NB4 (cell line): ENCODE results near the gene RAD51B.

Experiments used
- DNase-seq: peaks from one replicate; pipeline ENCODE4 v3.0.0; 2010; ENCODE audit warnings: low read depth
- H3K4me3 ChIP-seq: one replicate; pipeline ENCODE4 v1.5.1; 2011; ENCODE audit warnings: mild to moderate bottlenecking, low read depth, low read length, moderate library complexity
- MAX ChIP-seq: IDR thresholded peaks from 2 replicates; pipeline ENCODE4 v1.6.1; 2011; ENCODE audit warnings: low read depth, low read length
- MYC ChIP-seq: IDR thresholded peaks from 2 replicates; pipeline ENCODE4 v1.6.1; 2011; ENCODE audit warnings: low read depth, low read length
- POLR2A ChIP-seq: IDR thresholded peaks from 2 replicates; pipeline ENCODE4 v1.6.1; 2011; ENCODE audit warnings: mild to moderate bottlenecking; ENCODE audit not compliant: insufficient read length; ENCODE audit errors: extremely low read depth
- TF ChIP-seq, protein P1 (sequence below): IDR thresholded peaks from one replicate; pipeline ENCODE4 v1.5.1; 2012; ENCODE audit warnings: low read depth, low read length

Gene RAD51B

GRCh38 chr14:67938071-67938470, 118.5 kb downstream of the RAD51B start:
- DNase-seq, result no peak
- TF ChIP-seq MYC (no peak), MAX (no peak), POLR2A (no peak)
- TF ChIP-seq, protein P1, sequence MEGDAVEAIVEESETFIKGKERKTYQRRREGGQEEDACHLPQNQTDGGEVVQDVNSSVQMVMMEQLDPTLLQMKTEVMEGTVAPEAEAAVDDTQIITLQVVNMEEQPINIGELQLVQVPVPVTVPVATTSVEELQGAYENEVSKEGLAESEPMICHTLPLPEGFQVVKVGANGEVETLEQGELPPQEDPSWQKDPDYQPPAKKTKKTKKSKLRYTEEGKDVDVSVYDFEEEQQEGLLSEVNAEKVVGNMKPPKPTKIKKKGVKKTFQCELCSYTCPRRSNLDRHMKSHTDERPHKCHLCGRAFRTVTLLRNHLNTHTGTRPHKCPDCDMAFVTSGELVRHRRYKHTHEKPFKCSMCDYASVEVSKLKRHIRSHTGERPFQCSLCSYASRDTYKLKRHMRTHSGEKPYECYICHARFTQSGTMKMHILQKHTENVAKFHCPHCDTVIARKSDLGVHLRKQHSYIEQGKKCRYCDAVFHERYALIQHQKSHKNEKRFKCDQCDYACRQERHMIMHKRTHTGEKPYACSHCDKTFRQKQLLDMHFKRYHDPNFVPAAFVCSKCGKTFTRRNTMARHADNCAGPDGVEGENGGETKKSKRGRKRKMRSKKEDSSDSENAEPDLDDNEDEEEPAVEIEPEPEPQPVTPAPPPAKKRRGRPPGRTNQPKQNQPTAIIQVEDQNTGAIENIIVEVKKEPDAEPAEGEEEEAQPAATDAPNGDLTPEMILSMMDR, result no peak
- H3K4me3 ChIP-seq, result no peak overlapping the region

GRCh38 chr14:67940486-67941455, 121.2 kb downstream of the RAD51B start:
- TF ChIP-seq MYC (no peak), POLR2A (no peak), MAX (no peak)
- TF ChIP-seq, protein P1, result no peak
- no peak overlapping the region for H3K4me3 ChIP-seq
- no peak for DNase-seq

- DNase-seq, result no peak
- H3K4me3 ChIP-seq, result no peak overlapping the region
- TF ChIP-seq MYC, result no peak
- TF ChIP-seq MAX, result no peak
- TF ChIP-seq, protein P1, result no peak
- no peak for TF ChIP-seq POLR2A
Observed at GRCh38 chr14:67941456-67942018, 122.0 kb downstream of the RAD51B start.

- no peak overlapping the region for H3K4me3 ChIP-seq
- DNase-seq, result no peak
- TF ChIP-seq POLR2A (no peak), MAX (no peak), MYC (no peak)
- TF ChIP-seq, protein P1, result no peak
Observed at GRCh38 chr14:67942080-67942710, 122.6 kb downstream of the RAD51B start.

DNA sequence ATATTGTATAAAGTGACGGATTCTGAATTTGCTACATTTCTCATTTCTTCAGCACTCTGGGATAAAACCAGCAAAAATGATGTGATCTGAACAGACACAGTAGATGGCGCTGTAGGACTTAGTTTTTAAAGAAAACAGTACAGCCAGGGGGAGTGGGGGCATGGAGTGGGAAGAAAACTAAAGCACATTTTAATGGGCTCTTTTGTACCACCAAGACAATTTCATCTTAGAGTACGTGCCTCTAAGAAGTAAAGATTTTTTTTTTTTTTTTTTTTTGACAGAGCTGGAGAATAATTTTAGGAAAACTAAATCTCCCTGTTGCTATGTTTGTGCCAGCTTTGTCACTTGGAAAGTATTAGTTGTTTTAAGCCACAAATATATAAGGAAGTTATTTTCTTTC, 124.4 kb downstream of the RAD51B start:
- peak; percentile 77 for DNase-seq
- no peak overlapping the region for H3K4me3 ChIP-seq
- TF ChIP-seq, protein P1, result peak; percentile 55
- TF ChIP-seq MAX, result no peak
